IMR-90 (cell line): ENCODE results near the gene GLIS1. TPM values are rescaled to one million over a fixed set of nuclear protein-coding genes. Genes with fewer than 3 reads are reported as not detected.

ENCODE experiments used
- ATAC-seq: fragments of 200-7000 bp; cut with Tn5 transposase; 2 replicates; pipeline ENCODE4 v1.9.1; 2020; ENCODE audit warnings: low read depth, mild to moderate bottlenecking, moderate library complexity
- BruUV-seq: library from RNA; stranded (reverse); fragments of 400-500 nt; replicated peaks from 2 replicates; lab custom pipeline; 2021; lab: Mats Ljungman, UMichigan
- CTCF ChIA-PET: fragments of 300-600 bp; formaldehyde crosslinking; extraction: SDS; loops from one replicate; lab custom pipeline; 2021; ENCODE audit warnings: antibody characterized with exemption; lab: Yijun Ruan, JAX
- POLR2A ChIA-PET: fragments of 300-600 bp; sonication (Branson Sonifier 250); formaldehyde crosslinking; loops from one replicate; lab custom pipeline; 2022; ENCODE audit warnings: antibody characterized with exemption; ENCODE audit not compliant: unreplicated experiment; lab: Charles Lee
- DNase-seq: peaks from one replicate; pipeline ENCODE4 v3.0.0; 2013
- H2AFZ ChIP-seq: replicated peaks from 2 replicates; pipeline ENCODE3; 2013; ENCODE audit warnings: low read length, mild to moderate bottlenecking; ENCODE audit not compliant: poor library complexity
- H2AK5ac ChIP-seq: 2 replicates; pipeline ENCODE4 v1.6.1; 2013; ENCODE audit warnings: low read depth, low read length, inconsistent platforms
- H2AK9ac ChIP-seq: replicated peaks from 2 replicates; pipeline ENCODE3; 2013; ENCODE audit warnings: mild to moderate bottlenecking, low read depth, low read length, moderate library complexity; ENCODE audit not compliant: poor library complexity
- H2BK120ac ChIP-seq: 2 replicates; pipeline ENCODE4 v1.6.1; 2013; ENCODE audit warnings: low read depth, low read length, inconsistent platforms
- H2BK15ac ChIP-seq: 3 replicates; pipeline ENCODE4 v1.6.1; 2013; ENCODE audit warnings: low read depth, low read length, inconsistent platforms
- H2BK20ac ChIP-seq: 2 replicates; pipeline ENCODE4 v1.6.1; 2013; ENCODE audit warnings: low read depth, mild to moderate bottlenecking, inconsistent platforms, low read length, moderate library complexity
- H2BK5ac ChIP-seq: 2 replicates; pipeline ENCODE4 v1.6.1; 2013; ENCODE audit warnings: mild to moderate bottlenecking, low read depth, low read length, inconsistent platforms; ENCODE audit not compliant: poor library complexity, severe bottlenecking
- H3K14ac ChIP-seq: replicated peaks from 2 replicates; pipeline ENCODE4 v1.6.1; 2013; ENCODE audit warnings: low read depth, low read length, inconsistent platforms
- H3K18ac ChIP-seq: 2 replicates; pipeline ENCODE4 v1.6.1; 2013; ENCODE audit warnings: low read depth, low read length, control low read depth
- H3K23ac ChIP-seq: 2 replicates; pipeline ENCODE4 v1.6.1; 2013; ENCODE audit warnings: low read depth, low read length, inconsistent platforms
- H3K27ac ChIP-seq: 2 replicates; pipeline ENCODE4 v1.5.1; 2013; ENCODE audit warnings: mild to moderate bottlenecking, control low read depth, low read length; ENCODE audit not compliant: insufficient read depth
- H3K27me3 ChIP-seq: 2 replicates; pipeline ENCODE4 v1.6.1; 2013; ENCODE audit warnings: low read length; ENCODE audit not compliant: control insufficient read depth, insufficient read depth
- H3K36me3 ChIP-seq: 2 replicates; pipeline ENCODE4 v1.6.1; 2013; ENCODE audit warnings: low read length, mixed read lengths; ENCODE audit not compliant: control insufficient read depth, insufficient read depth
- H3K4ac ChIP-seq: 2 replicates; pipeline ENCODE4 v1.6.1; 2013; ENCODE audit warnings: low read depth, low read length, inconsistent platforms
- H3K4me1 ChIP-seq: 2 replicates; pipeline ENCODE4 v1.6.1; 2013; ENCODE audit warnings: low read length, mixed read lengths; ENCODE audit not compliant: control insufficient read depth, insufficient read depth
- H3K4me2 ChIP-seq: 2 replicates; pipeline ENCODE4 v1.6.1; 2013; ENCODE audit warnings: low read depth, mild to moderate bottlenecking, control low read depth, low read length, moderate library complexity
- H3K4me3 ChIP-seq: 2 replicates; pipeline ENCODE4 v1.5.1; 2013; ENCODE audit warnings: low read depth, mild to moderate bottlenecking, control low read depth, low read length, moderate library complexity; ENCODE audit not compliant: insufficient read depth
- H3K56ac ChIP-seq: 2 replicates; pipeline ENCODE4 v1.6.1; 2013; ENCODE audit warnings: low read length, inconsistent platforms; ENCODE audit not compliant: insufficient read depth; ENCODE audit errors: extremely low read depth
- H3K79me1 ChIP-seq, 2 experiments: 2 replicates each; pipeline ENCODE4 v1.6.1; 2013; ENCODE audit warnings: low read length in 2 of 2, inconsistent platforms in 1 of 2, low read depth in 1 of 2
- H3K9ac ChIP-seq: 2 replicates; pipeline ENCODE4 v1.6.1; 2013; ENCODE audit warnings: low read depth, low read length, control low read depth
- H3K9me1 ChIP-seq: 2 replicates; pipeline ENCODE4 v1.6.1; 2013; ENCODE audit warnings: low read length, inconsistent platforms; ENCODE audit not compliant: insufficient read depth
- H3K9me3 ChIP-seq: 2 replicates; pipeline ENCODE4 v1.6.1; 2013; ENCODE audit warnings: low read length; ENCODE audit not compliant: control insufficient read depth, insufficient read depth
- H4K20me1 ChIP-seq: 2 replicates; pipeline ENCODE4 v1.6.1; 2013; ENCODE audit warnings: low read length, inconsistent platforms; ENCODE audit not compliant: insufficient read depth
- H4K5ac ChIP-seq: 2 replicates; pipeline ENCODE4 v1.6.1; 2013; ENCODE audit warnings: mild to moderate bottlenecking, low read depth, low read length, control low read depth
- H4K8ac ChIP-seq, 2 experiments: 2 replicates each; pipeline ENCODE4 v1.6.1; 2013; ENCODE audit warnings: low read depth in 2 of 2, low read length in 2 of 2, control low read depth in 1 of 2, inconsistent platforms in 1 of 2
- H4K91ac ChIP-seq: 2 replicates; pipeline ENCODE4 v1.6.1; 2013; ENCODE audit warnings: low read depth, low read length, inconsistent platforms; ENCODE audit not compliant: insufficient read depth
- CEBPB ChIP-seq: IDR thresholded peaks from 2 replicates; pipeline ENCODE4 v1.6.1; 2012; ENCODE audit warnings: low read depth, low read length, improper control_type of control experiment
- NFE2L2 ChIP-seq: fragments of 150-350 bp; IDR thresholded peaks from 2 replicates; pipeline ENCODE4 v1.6.1; 2016; ENCODE audit warnings: low read depth, mild to moderate bottlenecking, low read length
- WGBS, 2 experiments: methylation state at CpG; one replicate each; pipeline versions ENCODE4 v1.1.5 to v1.1.7; 2013; ENCODE audit warnings: missing lambda C conversion rate in 2 of 2; ENCODE audit not compliant: insufficient read length in 1 of 2; ENCODE audit errors: extremely low coverage in 2 of 2; 5-methylcytosine and 5-hydroxymethylcytosine counted together
- dilution Hi-C: fragments of 300-500 bp; cut with HindIII; formaldehyde crosslinking; loops from one replicate; pipeline ENCODE4 v1.14.3; 2018; ENCODE audit warnings: low sequenced_read_pairs; ENCODE audit not compliant: unreplicated experiment
- in situ Hi-C: fragments of 300-500 bp; cut with MboI; formaldehyde crosslinking; loops from 3 replicates; pipeline ENCODE4 v1.14.3; 2019; ENCODE audit warnings: low sequenced_read_pairs, inconsistent platforms, mixed read lengths
- intact Hi-C: fragments of 100-400 bp; cut with micrococcal nuclease; formaldehyde crosslinking; loops from 2 replicates; pipeline ENCODE4 v1.10.0; 2022
- polyA plus RNA-seq, 3 experiments: library from polyadenylated mRNA; depleted of rRNA; stranded (reverse); fragments of >200 nt; gene quantifications; 2 replicates each; pipeline ENCODE4 v1.2.3, GENCODE V29; 2012; ENCODE audit warnings: low replicate concordance in 1 of 3
- total RNA-seq: library from RNA; depleted of rRNA; stranded (reverse); fragments of >200 nt; gene quantifications from 2 replicates; pipeline ENCODE4 v1.2.3, GENCODE V29; 2012

Gene GLIS1
- total and polyA plus RNA-seq, 2 of the 4 experiments (the other 2 are of a cell fraction), result 0.18 to 2.3 TPM

- TF ChIP-seq NFE2L2 (no peak), CEBPB (0 out of 2 replicates have a peak, but pooled peaks have one; percentile 7)
- Histone ChIP-seq H3K27ac (no peak overlapping the region), H2AFZ (no peak overlapping the region), H2BK5ac (peak overlapping the region; percentile 88), H3K9me3 (no peaks in the 10 kb centered on the region), H3K4ac (peak overlapping the region; percentile 9; the same call in 1 of the 2 replicates), H3K56ac (no peak overlapping the region), H3K27me3 (no peaks in the 10 kb centered on the region), H4K5ac (peak overlapping the region; percentile 83; the same call in 1 of the 2 replicates), H3K14ac (peak overlapping the region; percentile 75), H2BK120ac (peak overlapping the region; percentile 50; the same call in 1 of the 2 replicates), H3K18ac (peak overlapping the region; percentile 85; the same call in 1 of the 2 replicates), H4K8ac (peak overlapping the region; percentile 1 to 92; a peak in 3 of 4 replicates), H3K4me1 (peaks cover 8% of the 10 kb centered on the region; the same call in 1 of the 2 replicates), H2AK5ac (no peak overlapping the region), H3K23ac (peak overlapping the region; percentile 54; the same call in 1 of the 2 replicates), H2BK20ac (peak overlapping the region; percentile 33; the same call in 1 of the 2 replicates), H3K36me3 (no peaks in the 10 kb centered on the region), H3K4me2 (peak overlapping the region; percentile 59; the same call in 1 of the 2 replicates), H3K9me1 (no peaks in the 10 kb centered on the region; the same call in 1 of the 2 replicates), H3K79me1 (peaks cover 0 to 9% of the 10 kb centered on the region in 2 experiments; a peak in 1 of 4 replicates), H4K20me1 (no peaks in the 10 kb centered on the region), H2AK9ac (no peak overlapping the region), H3K9ac (no peak overlapping the region), H4K91ac (no peak overlapping the region; the same call in 1 of the 2 replicates), H3K4me3 (no peak overlapping the region), H2BK15ac (peak overlapping the region; percentile 8; the same call in 1 of the 3 replicates)
- ChIA-PET POLR2A (no interaction called here), CTCF (no interaction called here)
- peak; percentile 72 for DNase-seq
- in situ Hi-C loops, result no loop called here
- intact Hi-C loops, result no loop called here
- TSS peak; percentile 73 for BruUV-seq
- ATAC-seq, result peak; percentile 79
- dilution Hi-C loops, result no loop called here
- no CpG with 5 or more reads among the region's 1 CpG for WGBS, 2 experiments
Measured at GRCh38 chr1:53765657-53766056, 26.7 kb upstream of the GLIS1 start.
